Activated CD4-positive, alpha-beta T cell treated with anti-CD3 and anti-CD28 coated beads, Interleukin-2, amount 10 ng/mL, durations not matched to agents 7 days and 5 days (primary cell): ENCODE data around the gene XBP1. TPM values are rescaled to one million over a fixed set of nuclear protein-coding genes. Genes with fewer than 3 reads are reported as not detected.
"Not testable (repeated sequence)": the region's sequence is repeated elsewhere in the genome, so short reads cannot be mapped to it uniquely, and the experiment has no call there.

Source experiments
- CTCF ChIA-PET: fragments of 350-600 bp; sonication (Branson Sonifier 250); formaldehyde crosslinking; loops from one replicate; lab custom pipeline; 2021; ENCODE audit warnings: antibody characterized with exemption; lab: Charles Lee
- POLR2A ChIA-PET: fragments of 350-600 bp; sonication (Branson Sonifier 250); formaldehyde crosslinking; loops from one replicate; lab custom pipeline; 2021; ENCODE audit warnings: antibody characterized with exemption; lab: Charles Lee
- DNase-seq: peaks from one replicate; pipeline ENCODE4 v3.0.0-alpha.2; 2020
- H3K27ac Mint-ChIP-seq: one replicate; pipeline ENCODE4 v1.8.0; 2021; ENCODE audit warnings: mild to moderate bottlenecking, moderate library complexity, mixed read lengths
- H3K27me3 Mint-ChIP-seq: one replicate; pipeline ENCODE4 v1.8.0; 2021; ENCODE audit warnings: mixed read lengths
- H3K36me3 Mint-ChIP-seq: one replicate; pipeline ENCODE4 v1.8.0; 2021; ENCODE audit warnings: low read depth, mixed read lengths
- H3K4me1 Mint-ChIP-seq: one replicate; pipeline ENCODE4 v1.8.0; 2021; ENCODE audit warnings: mixed read lengths
- H3K4me3 Mint-ChIP-seq: one replicate; pipeline ENCODE4 v1.8.0; 2021; ENCODE audit warnings: mild to moderate bottlenecking, moderate library complexity, mixed read lengths
- H3K9me3 Mint-ChIP-seq: one replicate; pipeline ENCODE4 v1.8.0; 2021; ENCODE audit warnings: mixed read lengths
- total RNA-seq, 2 experiments: library from RNA; stranded (reverse); gene quantifications; one replicate each; pipeline ENCODE4 v1.2.3, GENCODE V29; 2021

Gene XBP1
- total RNA-seq, 2 experiments from 2014 or later, result 159 to 184 TPM

GRCh38 chr22:28815111-28815510 is 14.7 kb upstream of the XBP1 start:
- H3K27me3 Mint-ChIP-seq, result no peaks in the 10 kb centered on the region
- H3K27ac Mint-ChIP-seq, result peak overlapping the region; percentile 78
- DNase-seq, result no peak
- H3K9me3 Mint-ChIP-seq, result no peaks in the 10 kb centered on the region
- no peak overlapping the region for H3K4me3 Mint-ChIP-seq
- ChIA-PET CTCF (interaction anchor here (0.7 to 5.7 kb wide), 3 partner anchors 13 to 14 kb away, joined by 5 to 52 read pairs (median 5); partner anchors contain the start of gene XBP1), POLR2A (no interaction called here)
- H3K4me1 Mint-ChIP-seq, result peaks cover 84% of the 10 kb centered on the region
- H3K36me3 Mint-ChIP-seq, result peaks cover 57% of the 10 kb centered on the region

GRCh38 chr22:28813772-28814518 is 13.6 kb upstream of the XBP1 start:
- POLR2A ChIA-PET, result no interaction called here
- H3K36me3 Mint-ChIP-seq, result peaks cover 55% of the 10 kb centered on the region
- H3K4me1 Mint-ChIP-seq, result peaks cover 84% of the 10 kb centered on the region

GRCh38 chr22:28812516-28812915 is 12.1 kb upstream of the XBP1 start:
- Mint-ChIP-seq H3K9me3 (no peaks in the 10 kb centered on the region), H3K27me3 (no peaks in the 10 kb centered on the region), H3K4me1 (peaks cover 84% of the 10 kb centered on the region), H3K4me3 (peak overlapping the region; percentile 76), H3K27ac (peak overlapping the region; percentile 93), H3K36me3 (peaks cover 58% of the 10 kb centered on the region)
- POLR2A ChIA-PET, result interaction anchor here (1.5 to 2.6 kb wide), 2 partner anchors 10 to 12 kb away, joined by 4 to 28 read pairs; partner anchors contain the start of gene XBP1
- CTCF ChIA-PET, result interaction anchor here (0.8 to 5.7 kb wide), 6 partner anchors 10 to 40 kb away, joined by 3 to 52 read pairs (median 8); partner anchors contain the start of genes CCDC117 and XBP1
- DNase-seq, result no peak

More at GRCh38 chr22:28813772-28814518, 13.6 kb upstream of the XBP1 start:
- H3K27me3 Mint-ChIP-seq, result no peaks in the 10 kb centered on the region
- no peak for DNase-seq
- CTCF ChIA-PET, result interaction anchor here (0.7 to 5.7 kb wide), 4 partner anchors 9 to 23 kb away, joined by 3 to 52 read pairs (median 7); partner anchors contain the start of gene XBP1
- H3K27ac Mint-ChIP-seq, result peak overlapping the region; percentile 79
- H3K9me3 Mint-ChIP-seq, result no peaks in the 10 kb centered on the region
- H3K4me3 Mint-ChIP-seq, result no peak overlapping the region

GRCh38 chr22:28810821-28811491 is 10.6 kb upstream of the XBP1 start:
- ChIA-PET POLR2A (interaction anchor here (0.6 to 2.6 kb wide), 3 partner anchors 11 to 338 kb away, joined by 3 to 28 read pairs (median 3); partner anchors contain the start of gene XBP1), CTCF (interaction anchor here (1.0 to 5.7 kb wide), 5 partner anchors 9 to 18 kb away, joined by 4 to 52 read pairs (median 9); partner anchors contain the start of gene XBP1)
- Mint-ChIP-seq H3K27me3 (no peaks in the 10 kb centered on the region), H3K4me3 (peak overlapping the region; percentile 76), H3K4me1 (peaks cover 78% of the 10 kb centered on the region), H3K36me3 (peaks cover 56% of the 10 kb centered on the region), H3K27ac (peak overlapping the region; percentile 93), H3K9me3 (no peaks in the 10 kb centered on the region)
- DNase-seq, result peak; percentile 65

DNA sequence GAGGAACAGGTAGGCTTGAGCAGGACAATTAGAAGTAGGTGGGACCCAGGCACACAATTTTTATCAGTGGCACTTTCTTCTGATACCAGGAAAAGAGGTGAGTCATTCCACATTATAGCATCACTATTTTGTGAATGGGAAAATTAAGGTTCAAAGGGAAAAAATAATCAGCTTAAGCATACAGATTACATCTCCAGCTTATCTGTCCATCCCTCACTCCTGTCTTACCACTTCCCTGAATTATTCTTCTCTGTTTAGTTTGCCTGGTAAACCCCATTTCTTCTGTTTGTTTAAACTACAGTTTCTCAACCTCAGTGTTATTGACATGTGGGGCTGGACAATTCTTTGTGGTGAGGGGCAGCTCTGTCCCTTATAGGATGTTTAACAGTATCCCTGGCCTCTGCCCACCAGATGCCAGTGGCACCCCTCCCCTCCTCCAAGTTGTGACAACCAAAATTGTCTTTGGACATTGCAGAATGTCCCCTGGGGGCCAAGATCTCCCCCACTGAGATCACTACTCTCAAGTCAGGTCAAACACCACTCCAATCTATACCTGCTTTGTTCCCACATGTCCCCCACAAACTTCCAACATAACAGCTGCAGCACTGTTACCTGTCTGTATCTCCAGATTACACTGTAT is 8.5 kb upstream of the XBP1 start:
- DNase-seq, result no peak
- no peaks in the 10 kb centered on the region for H3K27me3 Mint-ChIP-seq
- H3K9me3 Mint-ChIP-seq, result no peaks in the 10 kb centered on the region
- H3K4me3 Mint-ChIP-seq, result no peak overlapping the region
- peaks cover 67% of the 10 kb centered on the region for H3K4me1 Mint-ChIP-seq
- POLR2A ChIA-PET, result no interaction called here
- CTCF ChIA-PET, result interaction anchor here (0.6 to 1.4 kb wide), 3 partner anchors 9 to 1043 kb away, joined by 3 to 4 read pairs (median 3); partner anchors contain the start of gene XBP1
- H3K27ac Mint-ChIP-seq, result peak overlapping the region; percentile 60
- peaks cover 50% of the 10 kb centered on the region for H3K36me3 Mint-ChIP-seq

DNA sequence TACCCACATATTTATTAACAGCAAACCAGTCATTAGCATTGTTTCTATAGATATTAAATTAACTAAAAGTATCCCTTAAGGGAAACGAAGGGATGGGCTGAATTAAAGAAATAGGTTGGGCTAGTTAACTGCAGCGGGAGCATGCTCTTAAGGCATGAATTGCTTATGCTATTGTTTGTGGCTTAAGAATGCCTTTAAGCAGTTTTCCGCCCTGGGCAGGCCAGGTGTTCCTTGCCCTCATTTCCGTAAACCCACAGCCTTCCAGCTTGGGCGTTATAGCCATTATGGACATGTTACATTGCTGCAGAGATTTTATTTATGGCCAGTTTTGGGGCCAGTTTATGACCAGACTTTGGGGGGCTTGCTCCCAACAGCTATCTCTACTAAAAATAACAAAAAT is 5.1 kb upstream of the XBP1 start:
- H3K27ac Mint-ChIP-seq, CTCF ChIA-PET, H3K4me3 Mint-ChIP-seq, POLR2A ChIA-PET, H3K9me3 Mint-ChIP-seq, H3K27me3 Mint-ChIP-seq, DNase-seq: not testable (repeated sequence)
- H3K36me3 Mint-ChIP-seq, result peaks cover 45% of the 10 kb centered on the region
- H3K4me1 Mint-ChIP-seq, result peaks cover 53% of the 10 kb centered on the region

GRCh38 chr22:28802595-28803123 is 2.3 kb upstream of the XBP1 start:
- CTCF ChIA-PET, result interaction anchor here (0.6 to 6.8 kb wide), 6 partner anchors 11 to 449 kb away, joined by 3 to 52 read pairs (median 5); partner anchors contain the start of genes CHEK2 and HSCB

GRCh38 chr22:28801845-28802594 is 1.7 kb upstream of the XBP1 start:
- DNase-seq, result no peak
- peak overlapping the region; percentile 95 for H3K4me3 Mint-ChIP-seq
- ChIA-PET POLR2A (interaction anchor here (3.4 kb wide), 1 partner anchor 10 kb away, joined by 28 read pairs; no protein-coding TSS in a partner anchor), CTCF (interaction anchor here (0.6 to 6.8 kb wide), 8 partner anchors 11 to 450 kb away, joined by 3 to 52 read pairs (median 5); partner anchors contain the start of genes CCDC117, CHEK2 and HSCB)
- H3K4me1 Mint-ChIP-seq, result peaks cover 40% of the 10 kb centered on the region
- peak overlapping the region; percentile 87 for H3K27ac Mint-ChIP-seq
- no peaks in the 10 kb centered on the region for H3K27me3 Mint-ChIP-seq
- H3K9me3 Mint-ChIP-seq, result no peaks in the 10 kb centered on the region
- peaks cover 52% of the 10 kb centered on the region for H3K36me3 Mint-ChIP-seq

More at GRCh38 chr22:28802595-28803123, 2.3 kb upstream of the XBP1 start:
- Mint-ChIP-seq H3K4me1 (peaks cover 39% of the 10 kb centered on the region), H3K36me3 (peaks cover 47% of the 10 kb centered on the region), H3K9me3 (no peaks in the 10 kb centered on the region), H3K27ac (peak overlapping the region; percentile 87), H3K27me3 (no peaks in the 10 kb centered on the region), H3K4me3 (peak overlapping the region; percentile 95)
- POLR2A ChIA-PET, result no interaction called here
- DNase-seq, result no peak

- H3K4me3 Mint-ChIP-seq, result peak overlapping the region; percentile 95
- POLR2A ChIA-PET, result interaction anchor here (0.5 to 3.4 kb wide), 4 partner anchors 12 to 29 kb away, joined by 3 to 28 read pairs (median 4); no protein-coding TSS in a partner anchor
- H3K9me3 Mint-ChIP-seq, result no peaks in the 10 kb centered on the region
- DNase-seq, result peak; percentile 28
- peaks cover 64% of the 10 kb centered on the region for H3K36me3 Mint-ChIP-seq
- CTCF ChIA-PET, result interaction anchor here (0.5 to 6.8 kb wide), 7 partner anchors 8 to 241 kb away, joined by 3 to 52 read pairs (median 5); no protein-coding TSS in a partner anchor
- H3K27me3 Mint-ChIP-seq, result no peaks in the 10 kb centered on the region
- peaks cover 55% of the 10 kb centered on the region for H3K4me1 Mint-ChIP-seq
- H3K27ac Mint-ChIP-seq, result peak overlapping the region; percentile 98
Measured at GRCh38 chr22:28799606-28800307, 612 bp downstream of the XBP1 start.

- H3K27ac Mint-ChIP-seq, result peak overlapping the region; percentile 98
- DNase-seq, result no peak
- H3K36me3 Mint-ChIP-seq, result peaks cover 64% of the 10 kb centered on the region
- H3K4me1 Mint-ChIP-seq, result peaks cover 58% of the 10 kb centered on the region
- H3K4me3 Mint-ChIP-seq, result peak overlapping the region; percentile 95
- H3K27me3 Mint-ChIP-seq, result no peaks in the 10 kb centered on the region
- CTCF ChIA-PET, result interaction anchor here (0.6 to 6.8 kb wide), 6 partner anchors 9 to 184 kb away, joined by 3 to 52 read pairs (median 4); no protein-coding TSS in a partner anchor
- POLR2A ChIA-PET, result interaction anchor here (0.5 to 3.4 kb wide), 4 partner anchors 13 to 419 kb away, joined by 3 to 28 read pairs (median 6); no protein-coding TSS in a partner anchor
- no peaks in the 10 kb centered on the region for H3K9me3 Mint-ChIP-seq
Measured at GRCh38 chr22:28798810-28799605, 1.4 kb downstream of the XBP1 start.
